Mesothelial cell of epicardium (in vitro differentiated cells): ENCODE results near the gene PNN. TPM values are rescaled to one million over a fixed set of nuclear protein-coding genes. Genes with fewer than 3 reads are reported as not detected.
"Not testable (repeated sequence)": the region's sequence is repeated elsewhere in the genome, so short reads cannot be mapped to it uniquely, and the experiment has no call there.

Source experiments
- DNase-seq, 2 experiments: peaks; one replicate each; pipeline ENCODE4 v3.0.0; 2021; ENCODE audit warnings: low spot score in 2 of 2; ENCODE audit not compliant: unreplicated experiment in 2 of 2
- H3K27ac Mint-ChIP-seq: 2 replicates; pipeline ENCODE4 v1.8.0; 2021; ENCODE audit warnings: mixed read lengths
- H3K27me3 Mint-ChIP-seq: 2 replicates; pipeline ENCODE4 v1.8.0; 2021; ENCODE audit warnings: low read depth, mixed read lengths
- H3K36me3 Mint-ChIP-seq: 2 replicates; pipeline ENCODE4 v1.8.0; 2021; ENCODE audit warnings: mixed read lengths
- H3K4me1 Mint-ChIP-seq: 2 replicates; pipeline ENCODE4 v1.8.0; 2021; ENCODE audit warnings: mixed read lengths
- H3K4me3 Mint-ChIP-seq: 2 replicates; pipeline ENCODE4 v1.8.0; 2021; ENCODE audit warnings: mild to moderate bottlenecking, moderate library complexity, mixed read lengths
- H3K9me3 Mint-ChIP-seq: 2 replicates; pipeline ENCODE4 v1.8.0; 2021; ENCODE audit warnings: mixed read lengths
- total RNA-seq: library from RNA; stranded (reverse); gene quantifications from 3 replicates; pipeline ENCODE4 v1.2.1, GENCODE V29; 2021
- TF ChIP-seq, protein P1 (sequence below): fragments of 200-600 bp; sonication (generic); IDR thresholded peaks from one replicate; pipeline ENCODE4 v1.5.0; 2021; ENCODE audit warnings: antibody characterized with exemption; ENCODE audit not compliant: unreplicated experiment

The PNN gene
- total RNA-seq, 1 donor from 2014 or later = 131 TPM

- H3K9me3 Mint-ChIP-seq = no peaks in the 10 kb centered on the region
- no peak for DNase-seq
- no peaks in the 10 kb centered on the region for H3K27me3 Mint-ChIP-seq
- H3K4me3 Mint-ChIP-seq = no peak overlapping the region
- peaks cover 2% of the 10 kb centered on the region for H3K4me1 Mint-ChIP-seq
- no peak overlapping the region for H3K27ac Mint-ChIP-seq
- H3K36me3 Mint-ChIP-seq = peaks cover 18% of the 10 kb centered on the region
- TF ChIP-seq, protein P1, sequence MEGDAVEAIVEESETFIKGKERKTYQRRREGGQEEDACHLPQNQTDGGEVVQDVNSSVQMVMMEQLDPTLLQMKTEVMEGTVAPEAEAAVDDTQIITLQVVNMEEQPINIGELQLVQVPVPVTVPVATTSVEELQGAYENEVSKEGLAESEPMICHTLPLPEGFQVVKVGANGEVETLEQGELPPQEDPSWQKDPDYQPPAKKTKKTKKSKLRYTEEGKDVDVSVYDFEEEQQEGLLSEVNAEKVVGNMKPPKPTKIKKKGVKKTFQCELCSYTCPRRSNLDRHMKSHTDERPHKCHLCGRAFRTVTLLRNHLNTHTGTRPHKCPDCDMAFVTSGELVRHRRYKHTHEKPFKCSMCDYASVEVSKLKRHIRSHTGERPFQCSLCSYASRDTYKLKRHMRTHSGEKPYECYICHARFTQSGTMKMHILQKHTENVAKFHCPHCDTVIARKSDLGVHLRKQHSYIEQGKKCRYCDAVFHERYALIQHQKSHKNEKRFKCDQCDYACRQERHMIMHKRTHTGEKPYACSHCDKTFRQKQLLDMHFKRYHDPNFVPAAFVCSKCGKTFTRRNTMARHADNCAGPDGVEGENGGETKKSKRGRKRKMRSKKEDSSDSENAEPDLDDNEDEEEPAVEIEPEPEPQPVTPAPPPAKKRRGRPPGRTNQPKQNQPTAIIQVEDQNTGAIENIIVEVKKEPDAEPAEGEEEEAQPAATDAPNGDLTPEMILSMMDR = no peak
Measured at GRCh38 chr14:39184628-39185255, 9.7 kb downstream of the PNN start.

- Mint-ChIP-seq H3K27ac (no peak overlapping the region), H3K9me3 (no peaks in the 10 kb centered on the region), H3K27me3 (no peaks in the 10 kb centered on the region), H3K4me3 (no peak overlapping the region), H3K36me3 (peaks cover 16% of the 10 kb centered on the region), H3K4me1 (peaks cover 2% of the 10 kb centered on the region)
- TF ChIP-seq, protein P1 = no peak
- DNase-seq = no peak
Measured at GRCh38 chr14:39185256-39186049, 10.4 kb downstream of the PNN start.

GRCh38 chr14:39186941-39187525 lies 12.0 kb downstream of the PNN start:
- H3K36me3 Mint-ChIP-seq = peaks cover 16% of the 10 kb centered on the region
- TF ChIP-seq, protein P1 = no peak
- H3K27ac Mint-ChIP-seq = no peak overlapping the region
- peaks cover 4% of the 10 kb centered on the region for H3K9me3 Mint-ChIP-seq
- DNase-seq = no peak
- H3K4me1 Mint-ChIP-seq = peaks cover 2% of the 10 kb centered on the region
- H3K27me3 Mint-ChIP-seq = no peaks in the 10 kb centered on the region
- H3K4me3 Mint-ChIP-seq = no peak overlapping the region

- peaks cover 7% of the 10 kb centered on the region for H3K4me1 Mint-ChIP-seq
- TF ChIP-seq, protein P1 = no peak
- no peak for DNase-seq
- no peaks in the 10 kb centered on the region for H3K36me3 Mint-ChIP-seq
- no peak overlapping the region for H3K27ac Mint-ChIP-seq
- peaks cover 16% of the 10 kb centered on the region for H3K9me3 Mint-ChIP-seq
- H3K4me3 Mint-ChIP-seq = no peak overlapping the region
- no peaks in the 10 kb centered on the region for H3K27me3 Mint-ChIP-seq
Measured at GRCh38 chr14:39203659-39204606, 28.9 kb downstream of the PNN start.

DNA sequence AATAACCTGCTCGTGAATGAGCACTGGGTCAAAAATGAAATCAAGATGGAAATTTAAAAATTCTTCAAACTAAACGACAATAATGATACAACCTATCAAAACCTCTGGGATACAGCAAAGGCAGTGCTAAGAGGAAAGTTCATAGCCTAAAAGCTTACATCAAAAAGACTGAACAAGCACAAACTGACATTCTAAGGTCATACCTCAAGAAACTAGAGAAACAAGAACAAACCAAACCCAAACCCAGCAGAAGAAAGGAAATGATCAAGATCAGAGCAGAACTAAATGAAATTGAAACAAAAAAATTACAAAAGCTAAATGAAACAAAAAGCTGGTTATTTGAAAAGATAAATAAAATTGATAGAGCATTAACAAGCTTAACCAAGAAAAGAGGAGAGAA lies 32.4 kb downstream of the PNN start:
- not testable (repeated sequence) for DNase-seq, H3K4me1 Mint-ChIP-seq, H3K27ac Mint-ChIP-seq, H3K4me3 Mint-ChIP-seq, H3K36me3 Mint-ChIP-seq, H3K27me3 Mint-ChIP-seq
- peaks cover 16% of the 10 kb centered on the region for H3K9me3 Mint-ChIP-seq
